Measurements from ENCODE around the gene THSD1.

The THSD1 gene

DNA sequence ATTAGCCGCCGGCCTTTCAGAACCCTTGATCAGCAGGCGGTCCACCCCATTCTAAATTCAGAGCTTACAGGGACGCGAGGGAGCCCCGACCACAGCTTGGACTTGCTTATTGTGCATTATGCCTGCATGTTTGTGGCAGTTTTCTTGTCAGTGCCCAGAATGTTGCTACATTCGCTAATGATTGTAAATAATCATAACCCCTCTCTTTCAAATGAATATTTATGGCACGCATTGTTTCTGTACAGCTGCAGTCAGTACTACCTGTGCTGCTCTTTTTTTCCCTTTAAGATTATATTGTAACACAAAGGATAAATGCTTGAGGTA, 44.8 kb upstream of the THSD1 start:
- TF ChIP-seq, protein P1, sequence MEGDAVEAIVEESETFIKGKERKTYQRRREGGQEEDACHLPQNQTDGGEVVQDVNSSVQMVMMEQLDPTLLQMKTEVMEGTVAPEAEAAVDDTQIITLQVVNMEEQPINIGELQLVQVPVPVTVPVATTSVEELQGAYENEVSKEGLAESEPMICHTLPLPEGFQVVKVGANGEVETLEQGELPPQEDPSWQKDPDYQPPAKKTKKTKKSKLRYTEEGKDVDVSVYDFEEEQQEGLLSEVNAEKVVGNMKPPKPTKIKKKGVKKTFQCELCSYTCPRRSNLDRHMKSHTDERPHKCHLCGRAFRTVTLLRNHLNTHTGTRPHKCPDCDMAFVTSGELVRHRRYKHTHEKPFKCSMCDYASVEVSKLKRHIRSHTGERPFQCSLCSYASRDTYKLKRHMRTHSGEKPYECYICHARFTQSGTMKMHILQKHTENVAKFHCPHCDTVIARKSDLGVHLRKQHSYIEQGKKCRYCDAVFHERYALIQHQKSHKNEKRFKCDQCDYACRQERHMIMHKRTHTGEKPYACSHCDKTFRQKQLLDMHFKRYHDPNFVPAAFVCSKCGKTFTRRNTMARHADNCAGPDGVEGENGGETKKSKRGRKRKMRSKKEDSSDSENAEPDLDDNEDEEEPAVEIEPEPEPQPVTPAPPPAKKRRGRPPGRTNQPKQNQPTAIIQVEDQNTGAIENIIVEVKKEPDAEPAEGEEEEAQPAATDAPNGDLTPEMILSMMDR (conservative IDR thresholded peaks at IDR 0.05; ENCODE audit: low read depth): peak; percentile 62
- DNase-seq (ENCODE audit: low spot score): no peak
- ChIA-PET POLR2A (ENCODE audit: low non-redundant PET) (interaction anchor here (0.7 kb wide), 2 partner anchors 83 to 108 kb away, joined by 3 to 4 read pairs; no protein-coding TSS in a partner anchor), CTCF (interaction anchor here (0.6 to 1.6 kb wide), 26 partner anchors 9 to 1557 kb away, joined by 3 to 11 read pairs (median 4); partner anchors contain the start of genes ALG11 and NEK3)
- H3K27ac ChIP-seq: peak overlapping the region; percentile 94

DNA sequence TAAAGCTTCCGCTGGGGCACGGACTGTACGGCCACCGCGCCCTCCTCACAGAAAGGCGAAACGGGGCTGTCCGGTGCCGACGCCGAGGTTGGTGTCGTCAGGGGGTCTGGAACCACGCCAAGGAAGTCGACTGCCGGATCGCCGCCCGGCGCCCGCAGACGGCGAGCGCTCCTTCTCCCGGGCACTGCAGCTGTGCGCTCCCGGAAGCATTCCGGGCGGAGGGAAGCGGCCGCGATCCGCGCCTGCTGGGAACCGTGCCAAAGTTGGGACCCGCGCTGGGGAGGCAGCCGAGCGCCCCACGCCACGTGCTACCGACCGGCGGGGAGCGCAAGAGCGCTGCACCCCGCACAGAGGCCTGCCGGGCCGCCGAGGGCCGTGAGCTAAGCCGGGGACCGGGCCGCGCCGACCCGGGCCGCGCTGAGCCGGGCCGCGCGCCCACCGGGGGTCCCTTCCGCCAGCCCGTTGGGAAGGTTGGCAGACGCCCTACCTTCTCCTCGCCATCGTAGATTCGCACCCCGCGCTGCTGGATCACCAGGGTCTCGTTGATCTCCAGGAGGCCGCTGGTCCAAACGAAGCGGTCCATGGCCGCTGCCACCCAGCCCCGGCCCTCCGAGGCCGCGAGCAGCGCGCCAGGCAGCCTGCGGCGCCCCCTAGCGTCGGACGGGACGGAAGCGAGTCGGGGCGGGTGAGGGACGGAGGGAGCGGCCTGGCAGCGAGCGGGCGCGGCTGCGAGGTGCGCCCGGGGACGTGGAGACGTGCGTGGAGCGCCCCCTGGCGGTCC, 44.2 kb upstream of the THSD1 start, which contains the start of gene VPS36:
VPS36 (minus strand) TSS at position 623 of the 781 bp plus-strand sequence; CDS start at position 583, 40 bp downstream.
- TF ChIP-seq, protein P1 (conservative IDR thresholded peaks at IDR 0.05; ENCODE audit: low read depth): peak; percentile 99
- ChIA-PET POLR2A (ENCODE audit: low non-redundant PET) (interaction anchor here (0.7 kb wide), 2 partner anchors 83 to 107 kb away, joined by 3 to 4 read pairs; no protein-coding TSS in a partner anchor), CTCF (interaction anchor here (0.5 to 1.6 kb wide), 31 partner anchors 9 to 1558 kb away, joined by 3 to 11 read pairs (median 4); partner anchors contain the start of genes ALG11 and NEK3)
- peak; percentile 85 for DNase-seq (ENCODE audit: low spot score)
- H3K27ac ChIP-seq: peak within 1 kb of the TSS; percentile 94

DNA sequence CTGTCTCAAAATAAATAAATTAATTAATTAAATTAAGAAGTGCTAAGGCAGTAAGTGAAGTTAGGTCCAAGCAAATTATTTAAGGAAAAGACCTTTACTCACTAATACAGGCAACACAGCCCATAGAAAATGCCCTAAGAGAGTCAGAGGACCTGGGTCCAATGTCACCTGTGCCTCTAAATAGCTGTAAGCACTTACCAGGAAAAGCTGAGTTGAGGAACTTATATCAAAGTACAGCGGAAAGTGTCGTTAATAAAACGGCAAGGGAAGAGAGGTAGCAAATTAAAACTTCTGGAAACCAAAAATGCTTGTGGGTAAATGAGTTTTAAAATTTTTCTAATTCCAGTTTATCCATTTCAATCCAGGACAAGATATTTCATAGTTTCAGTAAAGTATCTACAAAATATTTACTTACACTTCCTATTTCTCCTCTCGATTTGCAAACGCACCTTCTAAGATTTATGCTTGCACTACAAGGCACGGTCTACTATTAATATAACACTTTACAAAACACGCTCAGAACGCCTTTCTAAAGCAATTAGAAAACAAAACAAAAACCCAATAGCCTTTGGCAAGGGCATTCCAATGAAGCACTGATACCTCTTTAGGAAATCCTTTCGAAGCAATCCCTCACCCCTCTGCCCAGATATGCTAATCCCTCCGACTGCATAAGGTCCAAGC, 43.5 kb upstream of the THSD1 start:
- TF ChIP-seq, protein P1 (conservative IDR thresholded peaks at IDR 0.05; ENCODE audit: low read depth): no peak
- CTCF ChIA-PET: interaction anchor here (0.5 to 1.6 kb wide), 8 partner anchors 10 to 264 kb away, joined by 3 to 11 read pairs (median 4); no protein-coding TSS in a partner anchor
- no peak for DNase-seq (ENCODE audit: low spot score)
- H3K27ac ChIP-seq: peak overlapping the region; percentile 94
- POLR2A ChIA-PET (ENCODE audit: low non-redundant PET): no interaction called here

DNA sequence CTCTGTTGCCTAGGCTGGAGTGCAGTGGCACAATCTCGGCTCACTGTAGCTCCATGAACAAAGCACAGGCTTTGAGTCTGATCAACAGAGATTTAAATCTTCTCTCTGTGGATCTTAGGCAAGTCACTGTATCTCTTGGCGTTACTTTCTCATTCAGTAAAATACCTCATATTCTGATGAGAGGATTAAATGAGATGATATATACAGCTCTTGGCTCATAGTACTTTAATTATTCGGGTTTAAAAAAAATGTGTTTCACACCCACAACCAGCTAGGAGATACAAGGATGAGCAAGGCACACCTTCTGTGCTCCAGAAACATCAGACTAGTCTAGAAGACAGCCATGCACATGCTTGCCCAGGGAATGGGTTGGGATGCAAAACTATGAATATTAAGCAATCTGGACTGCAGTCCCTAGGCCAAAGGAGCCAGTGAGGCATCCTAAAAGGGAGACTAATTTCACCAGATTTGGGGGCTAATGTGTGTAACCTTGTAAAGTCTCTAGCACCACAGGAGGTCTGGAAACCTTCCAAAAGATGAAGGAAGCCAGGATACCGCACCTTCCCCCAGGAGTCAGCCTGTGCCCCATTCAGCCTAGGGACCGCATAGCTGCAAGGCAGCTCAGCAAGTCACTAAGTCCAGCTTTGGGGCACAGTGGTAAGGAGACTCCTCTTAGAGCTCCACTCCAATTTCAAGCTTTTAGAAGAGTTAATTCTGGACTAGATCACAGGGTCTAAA, 42.0 kb upstream of the THSD1 start:
- CTCF ChIA-PET: interaction anchor here (0.6 to 1.1 kb wide), 5 partner anchors 8 to 595 kb away, joined by 3 to 5 read pairs (median 4); no protein-coding TSS in a partner anchor
- POLR2A ChIA-PET (ENCODE audit: low non-redundant PET): no interaction called here
- peak overlapping the region; percentile 63 for H3K27ac ChIP-seq
- no peak for DNase-seq (ENCODE audit: low spot score)
- TF ChIP-seq, protein P1 (conservative IDR thresholded peaks at IDR 0.05; ENCODE audit: low read depth): no peak

DNA sequence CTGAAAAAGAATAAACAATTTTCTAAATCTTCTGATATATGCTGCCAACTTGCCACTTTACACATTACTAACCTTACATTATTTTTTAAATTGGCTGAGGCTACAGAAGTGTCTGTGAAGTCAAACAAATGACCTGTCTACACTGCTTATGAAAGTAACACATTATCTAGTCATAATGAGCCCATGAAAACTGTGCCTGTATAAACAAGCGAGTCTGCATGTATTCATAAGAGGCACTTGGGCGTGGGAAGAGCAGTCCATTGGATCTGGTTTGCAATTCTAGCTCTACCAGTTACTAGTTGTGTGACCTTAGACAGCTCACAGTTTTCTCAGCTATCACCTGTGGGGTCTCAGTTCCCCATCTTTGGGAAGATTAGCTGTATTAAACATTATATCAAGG, 41.4 kb upstream of the THSD1 start:
- CTCF ChIA-PET: interaction anchor here (0.6 to 0.9 kb wide), 4 partner anchors 42 to 596 kb away, joined by 3 to 5 read pairs (median 4); no protein-coding TSS in a partner anchor

More for the DNA sequence above, 41.4 kb upstream of the THSD1 start:
- no peak overlapping the region for H3K27ac ChIP-seq
- DNase-seq (ENCODE audit: low spot score): no peak
- POLR2A ChIA-PET (ENCODE audit: low non-redundant PET): no interaction called here
- TF ChIP-seq, protein P1 (conservative IDR thresholded peaks at IDR 0.05; ENCODE audit: low read depth): no peak
